Activated T-cell treated with anti-CD3 and anti-CD28 coated beads, Interleukin-2, amount 50 U/mL, for 1 hour (primary cell): Measurements from ENCODE around the gene MITF.

Experiments
- DNase-seq: peaks from one replicate; pipeline ENCODE4 v3.0.0-alpha.2; 2020

The MITF gene

GRCh38 chr3:69922521-69923000 lies 183.3 kb downstream of the MITF start:
- no peak for DNase-seq

- DNase-seq, result no peak
Observed at GRCh38 chr3:69925506-69925905, 186.2 kb downstream of the MITF start.

- no peak for DNase-seq
Observed at GRCh38 chr3:69926385-69926784, 187.1 kb downstream of the MITF start.

- no peak for DNase-seq
Observed at GRCh38 chr3:69927571-69927970, 188.3 kb downstream of the MITF start.

- no peak for DNase-seq
Observed at GRCh38 chr3:69929019-69929418, 189.8 kb downstream of the MITF start.

- no peak for DNase-seq
Observed at GRCh38 chr3:69930564-69930963, 191.3 kb downstream of the MITF start.

DNA sequence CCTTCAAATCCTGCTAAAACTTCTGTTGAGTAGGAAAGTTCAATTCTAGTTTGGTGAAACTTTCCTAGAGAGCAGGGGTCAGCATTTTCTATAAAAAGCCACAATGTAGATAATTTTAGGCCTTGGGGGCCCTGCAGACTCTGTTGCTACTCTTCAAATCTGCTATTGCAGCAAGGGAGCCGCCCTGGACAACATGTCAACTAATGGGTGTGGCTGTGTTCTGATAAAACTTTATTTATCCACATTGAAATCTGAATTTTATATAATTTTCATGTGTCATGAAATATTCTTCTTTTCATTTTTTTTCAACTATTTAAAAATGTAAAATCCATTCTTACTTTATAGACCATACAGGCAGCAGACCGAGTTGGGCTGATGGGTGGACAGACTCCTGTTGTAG lies 192.8 kb downstream of the MITF start:
- no peak for DNase-seq

DNA sequence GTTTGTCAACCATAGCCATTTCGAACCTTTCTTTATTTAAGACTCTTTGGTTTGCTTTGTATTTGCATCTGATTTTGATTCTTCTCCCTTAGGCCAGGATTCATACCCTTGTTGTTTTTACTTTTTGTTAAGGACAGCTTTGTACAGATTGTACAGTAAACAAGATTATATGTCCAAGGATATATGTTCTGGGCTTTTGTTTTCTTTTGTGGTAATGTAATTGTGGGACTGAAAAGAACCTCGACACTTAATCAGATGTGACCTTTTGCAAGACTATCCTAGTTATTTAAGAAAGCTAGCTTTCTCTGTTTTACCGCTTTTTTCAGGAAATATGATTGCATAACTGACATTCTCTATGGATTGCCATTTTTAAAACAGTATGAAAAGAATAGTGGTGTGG lies 193.2 kb downstream of the MITF start:
- no peak for DNase-seq

DNA sequence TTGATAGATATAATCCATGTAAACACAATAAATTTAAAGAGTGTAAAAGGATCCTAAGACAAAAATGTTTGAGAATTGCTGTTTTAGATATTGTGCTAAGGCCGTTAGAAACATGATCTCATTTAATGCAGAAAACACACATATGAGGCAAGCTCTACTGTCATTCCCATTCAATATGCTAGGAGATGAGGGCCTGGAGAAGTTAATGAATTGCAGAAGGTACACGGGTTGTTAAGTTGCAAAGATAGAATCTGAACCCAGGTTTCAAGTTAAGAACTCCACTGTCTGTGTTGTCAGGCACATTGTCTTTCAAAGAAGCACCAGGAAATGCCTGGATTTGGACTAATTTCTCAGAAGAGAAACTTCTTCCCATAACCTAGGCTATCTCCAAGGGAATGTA lies 195.1 kb downstream of the MITF start:
- DNase-seq, result no peak

GRCh38 chr3:69936266-69936665 lies 197.0 kb downstream of the MITF start:
- DNase-seq, result no peak

- DNase-seq, result no peak
Observed at GRCh38 chr3:69938061-69938460, 198.8 kb downstream of the MITF start.

DNA sequence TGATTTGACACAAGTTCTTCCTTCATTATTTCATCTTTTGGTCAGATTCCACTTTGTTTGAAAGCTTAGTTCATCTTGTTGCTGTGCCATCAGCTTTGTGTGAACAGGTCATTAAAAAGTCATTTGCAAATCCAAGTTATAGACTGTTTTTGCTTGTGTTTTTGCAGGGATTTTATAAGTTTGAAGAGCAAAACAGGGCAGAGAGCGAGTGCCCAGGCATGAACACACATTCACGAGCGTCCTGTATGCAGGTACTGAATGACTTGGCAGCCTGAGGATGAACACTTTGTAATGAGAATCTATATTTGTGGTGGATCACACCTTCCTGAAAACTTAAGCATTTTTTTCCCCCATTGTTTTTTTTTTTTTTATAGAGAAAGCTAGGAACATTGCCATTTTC lies 199.7 kb downstream of the MITF start:
- DNase-seq, result no peak

DNA sequence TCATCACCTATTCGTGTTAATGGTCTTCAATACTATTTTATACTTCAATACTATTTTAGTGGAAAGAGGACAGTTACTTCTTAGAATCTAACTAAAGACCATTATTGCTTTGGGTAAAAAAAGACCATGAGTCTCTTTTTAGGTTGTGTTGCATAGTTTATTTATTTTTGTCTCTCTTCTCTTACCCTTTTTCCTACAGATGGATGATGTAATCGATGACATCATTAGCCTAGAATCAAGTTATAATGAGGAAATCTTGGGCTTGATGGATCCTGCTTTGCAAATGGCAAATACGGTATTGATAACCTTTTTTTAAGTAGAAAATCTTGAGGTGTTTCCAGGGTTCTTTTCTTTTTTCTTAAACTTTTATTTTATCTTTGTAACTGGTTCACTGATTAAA lies 201.8 kb downstream of the MITF start:
- no peak for DNase-seq

DNA sequence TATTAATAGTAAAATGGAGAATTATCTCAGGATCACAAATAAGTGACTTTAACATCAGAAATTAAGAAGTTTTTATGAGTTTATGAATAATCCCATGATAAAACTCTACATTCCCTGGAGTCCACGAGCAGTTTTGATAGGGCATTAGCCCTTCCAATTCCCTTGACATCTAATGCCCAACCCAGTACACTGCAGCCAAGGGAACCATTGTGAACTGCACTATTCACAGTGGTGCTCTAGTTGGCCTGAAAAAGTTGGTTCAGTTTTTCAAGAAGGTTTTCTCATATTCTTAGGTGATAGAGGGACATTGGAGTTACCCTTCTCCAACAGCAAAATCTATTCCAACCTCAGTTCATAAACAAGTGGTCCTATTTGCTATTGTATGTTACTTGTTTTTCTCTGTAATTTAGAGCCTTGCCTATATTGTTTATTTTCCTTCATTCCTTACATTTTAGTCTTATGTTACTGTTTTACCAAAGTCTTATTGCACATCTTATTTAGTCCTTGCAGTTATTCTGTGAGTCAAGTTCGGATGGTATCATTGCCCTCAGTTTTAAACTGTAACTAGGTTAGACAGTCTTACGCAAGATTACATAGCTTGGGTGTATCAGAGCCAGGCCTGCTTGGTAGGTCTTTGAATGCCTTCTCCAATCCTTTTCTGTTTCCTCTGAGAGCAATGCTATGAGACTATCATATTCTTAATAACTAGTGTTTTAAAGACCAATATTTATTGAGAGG lies 202.3 kb downstream of the MITF start:
- DNase-seq, result no peak

- DNase-seq, result no peak
Observed at GRCh38 chr3:69944931-69945493, 205.7 kb downstream of the MITF start.

DNA sequence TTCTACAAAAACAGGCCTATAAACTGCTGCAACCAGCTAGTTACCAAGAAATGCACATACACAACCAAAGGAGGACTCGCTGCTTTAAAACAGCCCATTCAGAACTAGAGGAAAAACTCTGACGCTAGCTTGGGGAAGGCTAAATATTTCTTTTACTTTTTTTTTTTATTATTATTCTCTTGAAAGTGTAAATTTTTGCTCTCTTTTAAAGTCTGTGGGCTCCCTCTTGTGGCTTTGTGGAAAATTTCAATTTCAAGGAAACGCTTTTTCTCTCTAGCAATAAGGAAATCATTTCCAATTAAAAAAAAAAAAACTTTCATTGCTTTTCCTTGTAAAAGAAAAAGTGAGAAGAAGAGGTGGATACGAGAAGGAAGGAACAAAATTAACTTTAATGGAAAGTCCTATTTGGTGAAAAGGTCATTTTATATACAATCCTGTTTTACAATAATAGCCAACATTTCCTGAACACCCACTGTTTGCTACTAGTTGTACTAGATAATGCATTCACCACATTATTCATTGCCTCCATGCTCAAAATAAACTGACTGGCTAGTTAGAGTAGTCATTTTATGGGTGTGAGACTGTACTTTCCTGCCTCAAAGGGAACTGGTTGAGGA lies 209.1 kb downstream of the MITF start:
- no peak for DNase-seq

- no peak for DNase-seq
Observed at GRCh38 chr3:69951616-69952015, 212.4 kb downstream of the MITF start.

DNA sequence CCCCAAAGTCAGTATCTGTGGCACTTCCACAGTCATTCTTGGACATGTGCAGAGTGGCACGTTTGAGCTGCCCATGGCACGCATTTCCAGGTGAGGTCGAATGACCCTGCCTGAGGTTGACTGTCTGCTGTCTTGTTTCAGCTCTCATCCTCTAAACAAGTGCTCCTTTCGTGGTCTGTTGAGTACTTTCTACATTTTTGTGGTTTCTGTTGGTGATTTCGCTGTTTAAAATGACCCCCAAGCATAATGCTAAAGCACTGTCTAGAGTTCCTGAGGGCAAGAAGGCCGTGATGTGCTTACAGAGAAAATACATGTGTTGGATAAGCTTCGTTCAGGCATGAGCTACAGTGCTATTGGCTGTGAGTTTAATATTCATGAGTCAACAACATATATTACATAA lies 220.3 kb downstream of the MITF start:
- DNase-seq, result no peak

GRCh38 chr3:69961706-69962439 lies 222.6 kb downstream of the MITF start:
- no peak for DNase-seq

GRCh38 chr3:69963643-69964042 lies 224.4 kb downstream of the MITF start:
- DNase-seq, result no peak

DNA sequence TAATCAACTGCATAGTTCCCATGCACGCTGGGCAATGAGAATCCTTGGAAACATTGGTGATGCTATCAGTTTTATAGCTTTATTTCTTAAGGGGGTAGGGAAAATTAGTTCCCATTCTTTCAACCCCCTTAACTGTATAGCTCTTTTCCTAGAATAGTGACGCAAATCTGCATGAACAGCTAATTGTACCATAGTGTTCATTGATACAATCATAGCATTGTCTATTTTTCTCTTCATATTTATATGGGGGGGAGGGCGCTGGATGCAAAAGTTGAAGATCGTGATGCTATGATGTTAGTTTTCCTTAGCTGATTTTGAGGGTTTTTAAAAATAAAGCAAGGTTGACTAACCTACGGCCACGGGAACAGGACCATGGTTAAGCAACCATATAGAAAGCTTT lies 227.9 kb downstream of the MITF start:
- no peak for DNase-seq

GRCh38 chr3:69970827-69971226 lies 231.6 kb downstream of the MITF start:
- DNase-seq, result no peak

DNA sequence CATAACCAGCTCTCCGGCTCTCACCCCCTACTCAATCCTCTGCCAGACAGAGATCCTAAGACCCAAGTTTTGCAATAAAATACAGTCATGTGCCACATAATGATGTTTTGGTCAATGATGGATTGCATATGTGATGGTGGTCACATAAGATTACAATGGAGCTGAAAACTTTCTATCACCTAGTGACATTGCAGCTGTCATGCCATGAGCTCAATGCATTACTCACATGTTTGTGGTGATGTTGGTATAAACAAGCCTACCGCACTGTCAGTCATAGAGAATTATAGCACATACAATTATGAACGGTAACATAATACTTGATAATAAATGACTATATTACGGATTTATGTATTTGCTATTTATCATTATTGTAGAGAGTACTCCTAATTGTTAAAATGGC lies 233.4 kb downstream of the MITF start:
- no peak for DNase-seq

- no peak for DNase-seq
Observed at GRCh38 chr3:69976021-69976420, 236.8 kb downstream of the MITF start.
